GM21529 (cell line): ENCODE results near the gene LRP10.
"Not testable (repeated sequence)": the region's sequence is repeated elsewhere in the genome, so short reads cannot be mapped to it uniquely, and the experiment has no call there.

Experiments
- ATAC-seq: cut with Tn5 transposase; IDR thresholded peaks from one replicate; pipeline ENCODE4 v1.9.1; 2021; ENCODE audit not compliant: unreplicated experiment

LRP10 gene

DNA sequence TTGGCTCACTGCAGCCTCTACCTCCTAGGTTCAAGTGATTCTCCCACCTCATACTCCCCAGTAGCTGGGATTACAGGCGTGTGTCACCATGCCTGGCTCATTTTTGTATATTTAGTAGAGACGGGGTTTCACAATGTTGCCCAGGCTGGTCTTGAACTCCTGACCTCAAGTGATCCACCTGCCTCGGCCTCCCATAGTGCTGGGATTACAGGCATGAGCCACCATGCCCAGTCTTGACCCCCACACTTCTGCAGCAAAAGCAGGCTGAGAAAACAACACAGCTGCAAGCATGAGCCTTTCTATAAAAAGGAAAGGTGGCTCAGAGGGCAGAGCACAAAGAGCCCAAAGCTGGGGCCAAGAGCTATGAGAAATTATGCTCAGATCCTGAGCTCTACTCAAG, 11.2 kb upstream of the LRP10 start:
- ATAC-seq: not testable (repeated sequence)

- ATAC-seq: no peak
Measured at GRCh38 chr14:22861651-22862050, 9.9 kb upstream of the LRP10 start.

DNA sequence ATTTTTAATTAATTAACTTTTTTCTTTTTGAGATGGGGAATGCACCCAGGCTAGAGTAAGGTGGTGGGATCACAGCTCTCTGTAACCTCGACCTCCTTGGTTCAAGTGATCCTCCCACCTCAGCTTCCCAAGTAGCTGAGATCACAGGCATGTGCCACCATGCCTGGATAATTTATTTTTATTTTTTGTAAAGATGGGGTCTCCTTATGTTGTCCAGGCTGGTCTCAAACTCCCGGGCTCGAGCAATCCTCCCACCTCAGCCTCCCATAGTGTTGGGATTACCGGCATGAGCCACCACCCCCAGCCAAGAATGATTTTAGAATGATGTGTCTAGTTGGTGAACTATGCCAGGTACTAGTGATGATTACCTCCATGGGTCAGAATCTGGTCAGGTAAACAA, 6.6 kb upstream of the LRP10 start:
- ATAC-seq: no peak

DNA sequence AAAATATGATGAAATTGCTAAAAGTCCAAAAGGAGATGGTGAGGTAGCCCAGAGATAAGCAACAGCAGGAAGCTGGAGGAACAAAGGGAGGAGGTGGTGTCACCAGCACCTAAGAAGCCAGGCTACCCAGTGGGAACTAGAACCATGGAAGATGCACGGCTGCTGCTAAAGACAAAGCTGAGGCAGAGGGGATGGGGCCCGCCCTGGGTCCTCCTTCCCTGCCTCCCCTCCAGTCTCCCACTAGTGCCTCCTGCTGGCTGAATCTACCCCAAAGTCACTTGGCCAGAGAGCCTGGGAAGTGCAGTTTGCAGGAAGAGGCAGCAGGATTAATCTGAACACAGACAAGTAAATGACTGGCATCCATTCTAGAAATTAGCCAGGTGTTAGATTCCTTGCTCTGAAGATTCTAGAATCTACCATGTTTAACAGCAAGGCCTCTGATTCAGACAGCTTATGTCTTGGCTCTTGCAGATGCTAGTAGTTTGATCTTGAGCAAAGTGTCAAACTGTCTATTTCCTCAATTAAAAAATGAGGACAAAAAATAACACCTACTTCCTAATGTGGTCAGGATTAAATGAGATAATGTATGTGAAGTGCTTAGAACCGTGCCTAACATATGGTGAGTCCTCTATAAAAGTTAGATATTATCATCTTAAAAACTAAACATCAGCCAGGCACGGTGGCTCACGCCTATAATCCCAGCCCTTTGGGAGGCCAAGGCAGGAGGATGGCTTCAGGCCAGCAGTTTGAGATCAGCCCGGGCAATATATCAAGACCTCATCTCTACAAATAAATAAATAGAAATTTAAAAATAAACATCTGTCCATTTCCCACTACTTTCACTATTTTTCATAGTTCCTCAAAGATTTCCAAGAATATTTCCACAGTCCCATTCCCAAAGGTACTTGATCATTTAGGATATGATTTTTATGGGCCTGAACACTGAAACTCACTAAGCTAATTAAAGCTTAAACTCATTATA, 5.8 kb upstream of the LRP10 start:
- no peak for ATAC-seq

GRCh38 chr14:22866874-22867273, 4.7 kb upstream of the LRP10 start:
- no peak for ATAC-seq

- peak; percentile 39 for ATAC-seq
Measured at GRCh38 chr14:22870811-22871223, 723 bp upstream of the LRP10 start.

GRCh38 chr14:22872033-22872832, 693 bp downstream of the LRP10 start:
- ATAC-seq: peak; percentile 18

- no peak for ATAC-seq
Measured at GRCh38 chr14:22872833-22873520, 1.4 kb downstream of the LRP10 start.

DNA sequence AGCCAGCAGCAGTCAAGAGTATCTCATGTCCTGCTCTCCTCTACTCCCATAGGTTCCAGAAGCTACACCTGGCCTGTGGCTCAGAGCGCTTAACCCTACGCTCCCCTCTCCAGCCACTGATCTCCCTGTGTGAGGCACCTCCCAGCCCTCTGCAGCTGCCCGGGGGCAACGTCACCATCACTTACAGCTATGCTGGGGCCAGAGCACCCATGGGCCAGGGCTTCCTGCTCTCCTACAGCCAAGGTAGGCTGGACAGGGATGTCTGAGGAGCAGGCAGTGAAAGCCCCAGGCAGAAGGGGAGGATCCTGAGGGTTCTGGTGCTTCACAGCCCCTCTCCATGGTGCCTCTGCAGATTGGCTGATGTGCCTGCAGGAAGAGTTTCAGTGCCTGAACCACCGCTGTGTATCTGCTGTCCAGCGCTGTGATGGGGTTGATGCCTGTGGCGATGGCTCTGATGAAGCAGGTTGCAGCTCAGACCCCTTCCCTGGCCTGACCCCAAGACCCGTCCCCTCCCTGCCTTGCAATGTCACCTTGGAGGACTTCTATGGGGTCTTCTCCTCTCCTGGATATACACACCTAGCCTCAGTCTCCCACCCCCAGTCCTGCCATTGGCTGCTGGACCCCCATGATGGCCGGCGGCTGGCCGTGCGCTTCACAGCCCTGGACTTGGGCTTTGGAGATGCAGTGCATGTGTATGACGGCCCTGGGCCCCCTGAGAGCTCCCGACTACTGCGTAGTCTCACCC, 3.6 kb downstream of the LRP10 start:
- ATAC-seq: no peak

- ATAC-seq: no peak
Measured at GRCh38 chr14:22875748-22876319, 4.3 kb downstream of the LRP10 start.

GRCh38 chr14:22877000-22877501, 5.5 kb downstream of the LRP10 start:
- no peak for ATAC-seq

- no peak for ATAC-seq
Measured at GRCh38 chr14:22878271-22879246, 7.0 kb downstream of the LRP10 start.

DNA sequence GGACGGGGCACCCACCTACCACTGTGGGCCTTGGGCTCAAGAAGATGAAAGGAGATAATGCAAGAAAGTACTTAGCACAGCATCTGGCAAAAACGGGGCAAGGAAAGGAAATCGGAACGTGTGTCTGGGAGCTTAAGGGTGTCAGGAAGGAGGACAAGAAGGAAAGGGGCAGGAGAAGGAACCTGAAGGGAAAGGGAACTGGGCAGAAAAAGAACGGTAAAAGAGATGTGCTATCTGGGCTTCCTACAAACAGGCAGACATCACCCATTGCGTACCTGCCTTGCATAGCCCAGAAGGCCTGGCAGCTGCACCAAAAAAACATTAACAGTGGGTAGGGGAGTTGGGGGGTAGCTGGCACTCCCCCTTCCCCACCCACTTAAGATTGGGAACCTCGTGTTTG, 10.5 kb downstream of the LRP10 start:
- no peak for ATAC-seq

- ATAC-seq: no peak
Measured at GRCh38 chr14:22882529-22883172, 11.1 kb downstream of the LRP10 start.

GRCh38 chr14:22883173-22883976, 11.8 kb downstream of the LRP10 start, which contains the start of gene REM2:
Gene REM2, plus strand, starts transcription at chr14:22883222. Its CDS starts 66 bp downstream, at chr14:22883288.
- no peak for ATAC-seq

- no peak for ATAC-seq
Measured at GRCh38 chr14:22884076-22884737, 12.7 kb downstream of the LRP10 start.
